NT2/D1 (cell line): ENCODE measurements around the gene FHOD1.

ENCODE experiments used
- SUZ12 ChIP-seq: IDR thresholded peaks from 2 replicates; pipeline ENCODE4 v1.6.1; 2011; ENCODE audit not compliant: insufficient read length, insufficient read depth; ENCODE audit errors: extremely low read depth
- YY1 ChIP-seq: IDR thresholded peaks from 2 replicates; pipeline ENCODE4 v1.6.1; 2011; ENCODE audit not compliant: insufficient read length, insufficient read depth
- ZNF274 ChIP-seq: IDR thresholded peaks from 2 replicates; pipeline ENCODE4 v1.6.1; 2011; ENCODE audit warnings: mild to moderate bottlenecking, low read depth, low read length

DNA sequence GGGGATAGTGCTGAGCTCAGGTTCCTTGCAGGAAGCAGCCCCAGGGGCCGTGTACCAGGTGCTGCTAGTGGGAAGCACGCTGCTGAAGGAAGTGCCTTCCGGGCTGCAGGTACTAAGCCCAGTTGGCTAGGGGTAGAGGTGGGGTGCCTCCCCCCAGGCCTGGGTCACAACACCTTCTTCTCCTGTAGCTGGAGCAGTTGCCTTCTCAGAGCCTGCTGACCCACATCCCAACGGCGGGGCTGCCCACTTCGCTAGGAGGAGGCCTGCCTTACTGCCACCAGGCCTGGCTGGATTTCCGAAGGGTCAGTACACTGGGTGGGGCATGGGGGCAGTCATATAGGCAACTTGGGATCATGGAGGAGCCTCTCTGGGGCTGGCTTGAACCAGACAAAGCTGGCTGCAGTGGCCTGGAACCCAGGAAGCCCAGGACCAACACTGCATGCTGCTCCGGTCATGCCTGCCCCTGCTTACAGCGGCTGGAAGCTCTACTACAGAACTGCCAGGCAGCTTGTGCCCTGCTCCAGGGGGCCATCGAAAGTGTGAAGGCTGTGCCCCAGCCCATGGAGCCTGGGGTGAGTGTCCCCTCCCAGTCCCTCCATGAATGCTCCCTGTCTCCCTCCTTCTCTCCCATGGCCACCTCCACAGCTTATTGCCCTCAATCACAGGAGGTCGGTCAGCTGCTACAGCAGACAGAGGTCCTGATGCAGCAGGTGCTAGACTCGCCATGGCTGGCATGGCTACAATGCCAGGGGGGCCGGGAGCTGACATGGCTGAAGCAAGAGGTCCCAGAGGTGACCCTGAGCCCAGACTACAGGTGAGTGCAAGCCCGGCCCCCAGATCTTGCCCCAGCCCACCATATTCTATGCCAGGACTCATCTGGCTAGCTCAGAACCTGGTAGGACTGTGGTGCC, 34.5 kb upstream of the FHOD1 start:
- TF ChIP-seq SUZ12 (no peak), ZNF274 (no peak), YY1 (no peak)
